Hepatocyte (in vitro differentiated cells): Measurements from ENCODE around the gene ATXN7L1. TPM values are rescaled to one million over a fixed set of nuclear protein-coding genes. Genes with fewer than 3 reads are reported as not detected.
A peak's percentile ranks its signal among the peaks of the same experiment; 100 is the strongest.

ENCODE experiments used
- DNase-seq: peaks from one replicate; pipeline ENCODE4 v3.0.0-alpha.2; 2016; ENCODE audit warnings: low spot score
- H2AFZ ChIP-seq: fragments of 200-600 bp; sonication (generic); 2 replicates; pipeline ENCODE4 v1.6.0; 2016; ENCODE audit warnings: antibody characterized with exemption, mild to moderate bottlenecking
- H3K27ac ChIP-seq: fragments of 200-600 bp; sonication (generic); 2 replicates; pipeline ENCODE4 v1.5.1; 2016; ENCODE audit warnings: mild to moderate bottlenecking
- H3K27me3 ChIP-seq: fragments of 200-600 bp; sonication (generic); 2 replicates; pipeline ENCODE4 v1.6.1; 2016
- H3K36me3 ChIP-seq: fragments of 200-600 bp; sonication (generic); replicated peaks from 2 replicates; pipeline ENCODE4 v1.5.1; 2016; ENCODE audit warnings: low read depth; ENCODE audit not compliant: insufficient read depth
- H3K4me1 ChIP-seq: fragments of 200-600 bp; sonication (generic); 2 replicates; pipeline ENCODE4 v1.5.1; 2016; ENCODE audit warnings: mild to moderate bottlenecking, moderate library complexity; ENCODE audit not compliant: insufficient read depth
- H3K4me2 ChIP-seq: fragments of 200-600 bp; sonication (generic); 2 replicates; pipeline ENCODE4 v1.6.0; 2016
- H3K4me3 ChIP-seq: fragments of 200-600 bp; sonication (generic); 2 replicates; pipeline ENCODE4 v1.5.1; 2016; ENCODE audit warnings: mild to moderate bottlenecking
- H3K79me2 ChIP-seq: fragments of 200-600 bp; sonication (generic); 2 replicates; pipeline ENCODE4 v1.6.0; 2017; ENCODE audit warnings: mild to moderate bottlenecking
- H3K9me2 ChIP-seq: fragments of 200-600 bp; sonication (generic); replicated peaks from 2 replicates; pipeline ENCODE4 v1.6.0; 2017; ENCODE audit warnings: mild to moderate bottlenecking; ENCODE audit not compliant: insufficient read depth
- H3K9me3 ChIP-seq: fragments of 200-600 bp; sonication (generic); 2 replicates; pipeline ENCODE4 v1.5.1; 2016; ENCODE audit warnings: low read depth, mild to moderate bottlenecking
- H4K20me1 ChIP-seq: fragments of 200-600 bp; sonication (generic); 2 replicates; pipeline ENCODE4 v1.6.0; 2016; ENCODE audit warnings: mild to moderate bottlenecking; ENCODE audit not compliant: insufficient read depth, poor library complexity, severe bottlenecking
- CTCF ChIP-seq: fragments of 200-600 bp; sonication (generic); IDR thresholded peaks from 2 replicates; pipeline ENCODE4 v1.5.1; 2016; ENCODE audit warnings: antibody characterized with exemption, mild to moderate bottlenecking; ENCODE audit not compliant: poor library complexity
- EZH2 ChIP-seq: fragments of 200-600 bp; sonication (generic); IDR thresholded peaks from 2 replicates; pipeline ENCODE4 v1.6.1; 2016; ENCODE audit warnings: antibody characterized with exemption, mild to moderate bottlenecking, borderline replicate concordance
- EZH2phosphoT487 ChIP-seq: fragments of 200-600 bp; sonication (generic); IDR thresholded peaks from one replicate; pipeline ENCODE4 v1.6.1; 2018; ENCODE audit warnings: antibody characterized with exemption, mild to moderate bottlenecking, low read depth, moderate library complexity; ENCODE audit not compliant: unreplicated experiment, severe bottlenecking
- WGBS: methylation state at CpG from one replicate; pipeline ENCODE4 v1.1.6; 2016; ENCODE audit warnings: low lambda C conversion rate; ENCODE audit errors: missing lambda C conversion rate; 5-methylcytosine and 5-hydroxymethylcytosine counted together
- polyA plus RNA-seq: library from polyadenylated mRNA; unstranded; fragments of >200 nt; fragmentation: Nextera tagmentation; extraction: Ambion mirVana; gene quantifications from 2 replicates; pipeline ENCODE4 v1.2.1, GENCODE V29; 2016
- total RNA-seq: library from RNA; depleted of rRNA; stranded (reverse); fragments of >200 nt; gene quantifications from 2 replicates; pipeline ENCODE4 v1.2.3, GENCODE V29; 2014

Gene ATXN7L1
- total and polyA plus RNA-seq, 2 experiments from 2014 or later, result 8.9 to 9.3 TPM

GRCh38 chr7:105649727-105650381 is 226.5 kb downstream of the ATXN7L1 start:
- H3K4me2 ChIP-seq, result no peak overlapping the region
- H2AFZ ChIP-seq, result no peak overlapping the region
- TF ChIP-seq CTCF, result no peak
- no peak for TF ChIP-seq EZH2phosphoT487
- TF ChIP-seq EZH2, result no peak
- no peak overlapping the region for H3K4me3 ChIP-seq
- no peaks in the 10 kb centered on the region for H3K27me3 ChIP-seq
- H3K36me3 ChIP-seq, result no peaks in the 10 kb centered on the region
- no peak for DNase-seq
- no peak overlapping the region for H3K27ac ChIP-seq
- peaks cover 3% of the 10 kb centered on the region for H4K20me1 ChIP-seq
- peaks cover 32% of the 10 kb centered on the region for H3K4me1 ChIP-seq
- H3K9me3 ChIP-seq, result no peaks in the 10 kb centered on the region
- WGBS, result 58% methylated on average over 4 of the region's 4 CpGs
- H3K79me2 ChIP-seq, result no peaks in the 10 kb centered on the region
- no peaks in the 10 kb centered on the region for H3K9me2 ChIP-seq

- Histone ChIP-seq H3K79me2 (no peaks in the 10 kb centered on the region), H3K9me3 (no peaks in the 10 kb centered on the region), H3K27me3 (no peaks in the 10 kb centered on the region), H3K4me1 (peaks cover 28% of the 10 kb centered on the region), H2AFZ (no peak overlapping the region), H3K4me3 (no peak overlapping the region), H3K27ac (no peak overlapping the region), H3K36me3 (no peaks in the 10 kb centered on the region), H3K4me2 (no peak overlapping the region), H3K9me2 (no peaks in the 10 kb centered on the region), H4K20me1 (no peaks in the 10 kb centered on the region)
- peak; percentile 48 for DNase-seq
- WGBS, result 69% methylated on average over 13 of the region's 13 CpGs
- TF ChIP-seq EZH2, result no peak
- TF ChIP-seq EZH2phosphoT487, result no peak
- TF ChIP-seq CTCF, result no peak
Measured at GRCh38 chr7:105648561-105649401, 227.6 kb downstream of the ATXN7L1 start.

- no peak overlapping the region for H3K4me2 ChIP-seq
- TF ChIP-seq CTCF (no peak), EZH2 (no peak), EZH2phosphoT487 (no peak)
Measured at GRCh38 chr7:105647591-105647990, 228.8 kb downstream of the ATXN7L1 start.

More at GRCh38 chr7:105647591-105647990, 228.8 kb downstream of the ATXN7L1 start:
- 98% methylated on average over 7 of the region's 7 CpGs for WGBS
- no peaks in the 10 kb centered on the region for H3K27me3 ChIP-seq
- no peak overlapping the region for H3K27ac ChIP-seq
- no peaks in the 10 kb centered on the region for H3K9me3 ChIP-seq
- no peaks in the 10 kb centered on the region for H3K79me2 ChIP-seq
- no peak for DNase-seq
- H3K36me3 ChIP-seq, result no peaks in the 10 kb centered on the region
- no peak overlapping the region for H3K4me3 ChIP-seq
- no peaks in the 10 kb centered on the region for H4K20me1 ChIP-seq
- H3K9me2 ChIP-seq, result no peaks in the 10 kb centered on the region
- no peak overlapping the region for H2AFZ ChIP-seq
- peaks cover 20% of the 10 kb centered on the region for H3K4me1 ChIP-seq
